Myocyte (in vitro differentiated cells): ENCODE results near the gene ZBTB7C. TPM values are rescaled to one million over a fixed set of nuclear protein-coding genes. Genes with fewer than 3 reads are reported as not detected.

Experiments used
- DNase-seq: peaks from one replicate; pipeline ENCODE4 v3.0.0-alpha.2; 2012; ENCODE audit warnings: low read depth
- total RNA-seq: library from RNA; depleted of rRNA; stranded (reverse); fragments of >200 nt; gene quantifications from 2 replicates; pipeline ENCODE4 v1.2.3, GENCODE V29; 2014

The ZBTB7C gene
- total RNA-seq, 1 donor from 2014 or later: 16.4 TPM

DNA sequence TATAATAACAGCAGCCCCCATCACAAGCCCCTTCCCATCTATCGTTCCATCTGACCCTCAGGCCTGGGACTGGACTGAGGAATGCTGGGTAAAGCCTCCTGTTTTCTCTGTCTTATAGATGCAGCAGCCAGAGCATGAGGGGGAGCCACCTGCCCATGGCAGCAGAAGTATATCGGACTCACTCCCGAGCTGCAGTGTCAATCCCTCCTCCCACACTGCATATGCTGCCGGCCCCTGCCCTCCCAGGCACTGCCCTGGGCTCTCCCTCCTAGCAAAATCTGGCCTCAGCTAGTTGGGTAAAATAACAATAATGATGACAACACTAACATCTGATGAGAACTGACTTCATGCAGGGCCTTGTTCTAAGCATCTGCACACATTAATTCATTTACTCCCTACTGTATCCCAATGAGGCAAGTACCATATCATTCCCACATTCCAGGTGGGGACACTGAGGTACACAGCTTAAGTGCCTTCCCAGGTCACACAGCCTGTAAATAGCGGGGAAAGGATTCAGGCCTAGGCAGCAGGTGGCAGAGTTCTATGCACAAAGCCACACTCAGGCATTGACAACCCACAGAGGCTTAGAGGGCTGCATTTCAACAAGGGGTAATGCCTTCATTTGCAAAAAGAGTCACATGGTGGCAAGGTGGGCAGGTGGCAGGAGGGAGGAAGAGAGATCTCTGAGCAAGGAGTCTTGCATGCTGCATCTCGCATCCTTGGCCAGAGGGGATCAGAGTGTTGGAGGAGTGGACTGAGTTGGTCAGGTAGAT lies 190.0 kb downstream of the ZBTB7C start:
- DNase-seq: peak; percentile 43

DNA sequence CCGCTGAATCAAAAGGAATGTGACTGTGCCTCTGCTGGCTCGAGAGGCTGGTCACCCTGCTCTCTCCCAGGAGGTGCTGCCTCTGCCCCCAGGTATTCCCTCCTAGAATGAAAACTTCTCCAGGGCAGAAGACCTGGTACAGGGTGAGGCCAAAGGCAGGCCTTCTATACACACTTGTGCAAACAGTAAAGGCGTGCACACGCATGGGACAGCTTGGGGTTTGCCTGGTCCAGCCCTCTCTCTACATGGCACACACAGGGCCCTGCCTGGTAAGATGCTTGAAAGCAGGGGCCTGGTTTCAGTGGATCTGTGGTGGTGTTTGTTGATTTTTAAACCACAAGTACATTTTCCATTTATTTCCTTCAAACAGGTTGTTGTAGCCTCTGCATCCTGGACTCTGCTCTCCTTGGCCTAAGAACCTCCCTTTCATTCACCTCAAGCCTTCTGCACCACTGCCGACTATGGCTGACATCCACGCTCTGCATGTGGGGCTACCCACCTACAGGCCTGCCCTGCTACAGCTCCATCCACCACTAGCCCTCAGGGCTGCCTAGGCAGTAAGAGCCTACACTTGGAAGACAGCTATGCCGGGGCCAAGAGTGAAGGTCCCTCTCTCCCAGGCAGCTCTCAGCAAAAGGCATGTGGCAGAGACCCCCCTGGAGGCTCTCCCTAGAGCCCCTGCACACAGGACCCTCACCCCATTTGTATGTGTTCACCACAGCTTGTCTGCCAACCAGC lies 190.7 kb downstream of the ZBTB7C start:
- DNase-seq: no peak

DNA sequence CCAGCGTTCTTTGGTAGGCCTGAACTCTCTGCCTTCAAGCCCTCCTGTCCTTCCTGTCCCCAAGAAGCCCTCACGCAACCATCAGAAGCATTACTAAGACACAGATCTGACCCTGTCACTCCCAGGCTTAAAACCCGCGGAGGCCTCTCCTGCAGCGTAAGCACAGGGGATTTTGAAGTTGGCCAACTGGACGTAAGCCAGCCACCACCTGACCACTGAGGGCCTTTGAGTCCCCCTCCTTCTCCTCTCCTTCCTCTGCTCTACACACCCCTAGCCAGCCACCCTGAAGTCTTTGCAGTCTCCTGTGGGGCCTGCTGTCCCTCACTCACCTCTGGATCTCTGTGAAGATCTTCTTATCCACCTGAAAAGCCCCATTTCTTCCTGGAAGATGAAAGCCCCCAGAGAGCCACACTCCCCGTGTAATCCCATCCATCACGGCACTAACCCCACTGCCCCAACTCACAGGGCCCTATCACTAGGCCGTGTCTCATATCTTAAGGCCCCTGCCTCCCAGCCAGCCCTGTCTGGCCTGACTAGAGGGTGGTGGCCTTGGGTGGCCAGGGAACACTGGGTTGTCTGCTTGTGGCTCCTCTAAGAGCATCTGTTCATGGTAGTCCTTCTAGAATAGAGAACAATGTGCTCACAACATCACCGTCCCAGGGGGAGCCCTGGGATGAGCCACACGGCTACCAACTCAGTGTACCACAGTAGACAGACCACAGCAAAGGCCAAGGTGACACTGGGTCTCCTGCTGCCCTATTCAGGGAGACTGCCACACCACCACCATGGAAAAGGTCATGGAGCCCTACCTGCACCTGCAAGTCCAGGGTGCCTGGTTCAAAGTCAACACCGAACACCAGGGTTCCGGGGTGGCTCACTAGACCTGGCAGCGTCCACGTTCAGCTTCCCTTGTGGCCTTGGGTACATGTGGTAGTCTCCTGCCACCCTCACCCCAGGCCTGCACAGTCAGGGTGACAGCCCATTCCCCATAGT lies 191.6 kb downstream of the ZBTB7C start:
- no peak for DNase-seq

DNA sequence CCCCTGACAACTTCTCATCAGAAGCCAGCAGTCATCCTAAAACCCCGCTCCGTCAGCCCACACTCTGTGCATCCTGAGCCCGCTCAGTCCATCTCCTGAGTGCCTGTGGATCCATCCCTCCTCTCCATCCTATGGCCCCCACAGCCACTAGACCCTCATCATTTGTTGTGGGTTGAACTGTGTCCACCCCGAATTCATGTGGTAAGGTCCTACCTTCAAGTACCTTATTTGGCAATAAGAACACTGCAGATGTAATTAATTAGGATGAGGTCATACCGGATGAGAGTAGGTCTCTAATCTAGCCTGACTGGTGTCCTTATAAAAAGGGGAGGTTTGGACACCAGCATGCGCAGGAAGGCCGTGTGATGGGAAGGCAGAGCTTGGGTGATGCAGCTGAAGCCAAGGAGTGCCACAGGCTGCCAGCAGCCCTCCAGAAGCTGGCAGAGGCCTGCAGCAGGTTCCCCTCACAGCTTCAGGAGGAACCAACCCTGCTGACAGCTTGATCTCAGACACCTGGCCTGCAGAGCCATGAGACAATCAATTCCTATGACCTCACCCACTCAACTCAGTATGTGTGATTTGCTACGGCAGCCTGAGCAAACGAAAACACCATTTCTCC lies 192.4 kb downstream of the ZBTB7C start:
- DNase-seq: no peak

DNA sequence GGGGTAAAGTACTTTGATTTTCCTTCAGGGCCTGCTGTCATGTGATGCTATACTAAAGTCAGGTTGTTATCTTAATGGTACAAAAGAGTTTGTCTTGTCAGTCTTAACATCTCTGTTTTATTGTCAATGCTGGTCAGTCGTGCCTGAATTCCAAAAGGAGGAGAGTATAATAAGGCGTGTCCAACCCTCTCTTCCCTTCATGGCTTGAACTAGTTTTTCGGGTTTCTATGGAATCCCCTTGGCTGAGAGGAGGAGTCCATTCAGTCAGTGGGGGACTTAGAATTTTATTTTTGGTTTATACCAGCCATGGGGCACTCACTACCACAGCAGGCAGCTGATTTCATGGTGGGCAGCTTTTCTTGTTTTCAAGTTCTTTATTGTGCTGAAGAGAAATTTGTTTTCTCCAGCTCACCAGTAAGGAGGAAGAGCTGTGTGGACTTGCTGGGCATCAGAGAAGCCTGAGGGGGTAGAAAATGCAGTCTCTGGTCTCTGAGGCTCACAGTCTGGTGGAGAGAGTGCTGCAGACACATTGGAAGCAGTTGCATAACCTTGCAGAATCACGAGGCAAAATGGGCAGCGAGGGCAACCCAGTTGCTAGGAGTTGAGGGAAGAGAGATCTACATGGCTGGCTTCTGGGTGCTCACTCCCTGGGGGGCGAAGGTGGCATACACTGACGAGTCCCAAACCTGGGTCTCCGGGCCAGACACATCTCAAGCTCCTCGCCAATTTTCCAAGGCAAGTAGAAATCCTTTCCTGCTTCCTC lies 193.1 kb downstream of the ZBTB7C start:
- no peak for DNase-seq

DNA sequence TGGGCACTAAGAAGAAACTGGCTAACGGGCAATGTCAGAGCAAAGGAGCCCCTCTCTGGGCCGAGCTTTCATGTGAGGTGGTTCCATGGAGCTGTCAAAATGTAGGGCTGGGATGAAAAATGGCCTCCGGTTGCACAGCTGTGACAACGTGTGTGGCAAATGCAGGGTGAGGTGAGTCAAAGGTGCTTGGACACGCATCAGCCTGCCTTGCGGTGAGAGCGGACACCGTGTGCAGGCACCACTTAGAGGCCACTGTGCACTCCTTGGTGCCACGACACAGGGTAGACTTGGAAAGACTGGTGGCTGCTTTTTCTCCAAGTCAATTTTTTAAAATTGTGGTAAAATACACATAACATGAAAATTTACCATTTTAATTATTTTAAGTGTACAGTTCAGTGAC lies 195.4 kb downstream of the ZBTB7C start:
- DNase-seq: no peak

DNA sequence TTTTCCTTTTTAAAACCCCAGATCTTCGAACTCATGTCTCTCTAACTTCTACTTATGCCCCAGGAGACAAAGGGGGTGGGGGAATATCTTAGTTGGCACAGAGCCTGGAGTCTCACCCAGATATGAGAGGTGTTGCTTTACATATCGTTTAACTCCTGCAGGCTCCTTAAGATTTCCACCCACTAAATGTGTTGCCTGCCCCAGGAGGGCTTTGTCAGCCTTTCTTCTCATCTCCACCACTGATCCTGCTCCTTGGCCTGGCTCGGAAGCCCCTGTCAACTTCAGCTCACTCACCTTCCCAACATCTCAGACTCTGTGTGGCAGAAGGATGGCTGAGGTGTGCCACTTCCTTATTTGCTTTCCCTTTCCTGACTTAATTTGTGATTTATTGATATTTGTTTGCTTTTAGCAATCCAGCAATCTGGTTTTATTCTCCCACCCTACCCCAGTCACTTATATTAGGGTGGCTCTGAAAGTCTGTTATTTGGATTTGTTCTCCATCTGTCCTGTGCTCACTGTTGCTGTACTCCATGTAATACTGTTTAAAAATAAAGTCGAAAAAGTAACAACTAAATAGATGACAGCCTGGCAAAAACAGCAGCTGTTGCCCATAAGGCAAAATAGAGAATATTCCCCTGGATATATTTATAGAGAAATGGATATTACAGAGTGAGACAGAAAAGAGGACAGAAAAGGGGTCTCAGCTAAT lies 200.6 kb downstream of the ZBTB7C start:
- DNase-seq: no peak

DNA sequence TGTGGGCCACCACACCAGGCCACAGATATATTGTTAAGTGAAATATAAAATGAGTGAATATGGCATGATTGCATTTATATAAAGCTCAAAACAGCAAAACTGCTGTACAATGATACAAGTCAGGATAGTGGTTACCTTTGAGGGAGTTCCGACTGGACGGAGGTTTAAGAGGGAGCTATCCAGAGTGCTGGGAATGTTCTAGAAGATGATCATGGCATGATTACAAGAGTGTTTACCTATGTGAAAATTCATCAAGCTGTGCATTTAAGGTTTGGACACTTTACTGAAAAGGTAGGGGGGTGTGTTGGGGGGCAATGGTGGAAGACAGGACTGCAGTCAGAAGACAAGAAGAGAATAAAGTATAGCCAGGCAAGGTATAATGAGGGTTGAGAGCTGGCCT lies 201.4 kb downstream of the ZBTB7C start:
- no peak for DNase-seq

DNA sequence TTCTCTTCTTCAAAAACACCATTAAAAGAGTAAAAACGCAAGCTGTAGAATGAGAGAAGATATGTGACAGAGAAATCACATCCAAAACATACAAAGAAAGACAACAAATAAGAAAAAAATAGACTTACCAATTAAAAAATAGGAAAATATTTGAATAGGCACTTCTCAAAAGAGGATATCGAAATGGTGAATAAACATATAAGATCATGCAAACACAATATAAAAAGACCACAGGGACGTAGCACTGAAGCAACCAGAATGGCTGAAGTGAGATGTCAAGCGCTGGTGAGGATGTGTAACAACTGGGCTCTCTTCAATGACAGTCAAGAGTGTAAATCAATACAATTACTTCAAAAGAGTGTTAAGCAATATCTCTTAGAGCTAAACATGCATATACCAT lies 202.3 kb downstream of the ZBTB7C start:
- no peak for DNase-seq

DNA sequence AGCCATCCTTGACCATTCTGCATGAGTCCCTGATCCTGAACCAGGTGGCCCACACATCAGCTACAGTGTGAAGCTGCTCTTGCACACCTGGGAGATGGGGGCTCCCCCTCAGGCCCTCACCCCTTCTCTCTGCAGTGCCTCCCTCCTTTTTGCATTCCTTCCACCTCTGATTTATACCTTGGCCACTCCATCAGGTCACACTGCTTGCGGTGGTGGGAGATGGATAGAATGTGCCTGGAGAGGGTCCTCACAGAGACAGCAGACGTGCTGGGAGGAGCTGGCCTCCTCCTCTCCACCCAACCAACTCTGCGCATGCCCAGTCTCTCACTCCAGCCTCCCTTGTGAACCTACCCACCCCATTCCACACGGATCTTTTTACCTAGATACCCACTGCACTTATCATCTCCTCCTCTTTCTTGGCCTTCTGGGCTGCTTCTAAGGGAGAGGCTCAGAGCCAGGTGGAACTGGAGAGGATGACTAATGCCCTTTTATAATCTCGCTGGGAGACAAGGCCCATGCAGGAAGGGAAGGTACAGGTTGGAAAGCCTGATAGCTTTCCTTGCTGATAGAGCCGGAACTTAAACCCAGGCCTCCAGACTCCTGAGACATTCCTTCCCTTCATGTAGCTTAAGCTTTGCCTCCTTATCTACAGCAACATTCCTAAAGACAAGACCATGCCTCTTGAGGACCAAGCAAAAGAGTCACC lies 205.1 kb downstream of the ZBTB7C start:
- DNase-seq: no peak

DNA sequence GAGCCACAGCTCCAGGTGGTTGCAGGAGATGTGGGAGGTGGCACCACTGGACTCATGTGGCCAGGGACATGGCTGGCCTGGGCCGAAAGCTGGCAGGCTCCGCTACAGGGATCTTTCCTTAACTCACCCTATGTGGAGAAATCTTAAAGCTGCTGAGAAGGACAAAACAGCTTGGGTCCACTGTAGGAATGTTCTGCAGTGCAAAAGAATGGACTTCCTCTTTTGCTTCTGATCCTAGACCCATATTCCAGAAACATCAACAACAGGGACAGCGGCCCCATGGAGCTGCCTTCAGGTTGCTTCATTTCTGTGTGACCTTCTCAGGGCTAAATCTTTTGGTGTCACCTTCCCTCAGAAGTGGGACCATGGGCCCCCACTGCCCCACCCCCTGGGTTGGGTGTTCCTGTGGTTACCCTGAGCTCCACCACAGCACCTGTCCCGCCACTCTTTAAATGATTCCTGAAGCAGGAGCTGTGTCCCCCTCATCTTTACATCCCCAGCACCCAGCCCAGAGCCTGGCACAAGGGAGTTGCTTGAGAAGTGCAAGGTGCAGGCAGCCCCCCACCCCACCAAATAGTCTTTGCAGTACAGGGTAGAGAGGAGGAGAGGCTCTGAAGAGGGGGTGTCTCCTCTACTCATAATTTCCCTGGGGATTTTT lies 205.8 kb downstream of the ZBTB7C start:
- DNase-seq: no peak

DNA sequence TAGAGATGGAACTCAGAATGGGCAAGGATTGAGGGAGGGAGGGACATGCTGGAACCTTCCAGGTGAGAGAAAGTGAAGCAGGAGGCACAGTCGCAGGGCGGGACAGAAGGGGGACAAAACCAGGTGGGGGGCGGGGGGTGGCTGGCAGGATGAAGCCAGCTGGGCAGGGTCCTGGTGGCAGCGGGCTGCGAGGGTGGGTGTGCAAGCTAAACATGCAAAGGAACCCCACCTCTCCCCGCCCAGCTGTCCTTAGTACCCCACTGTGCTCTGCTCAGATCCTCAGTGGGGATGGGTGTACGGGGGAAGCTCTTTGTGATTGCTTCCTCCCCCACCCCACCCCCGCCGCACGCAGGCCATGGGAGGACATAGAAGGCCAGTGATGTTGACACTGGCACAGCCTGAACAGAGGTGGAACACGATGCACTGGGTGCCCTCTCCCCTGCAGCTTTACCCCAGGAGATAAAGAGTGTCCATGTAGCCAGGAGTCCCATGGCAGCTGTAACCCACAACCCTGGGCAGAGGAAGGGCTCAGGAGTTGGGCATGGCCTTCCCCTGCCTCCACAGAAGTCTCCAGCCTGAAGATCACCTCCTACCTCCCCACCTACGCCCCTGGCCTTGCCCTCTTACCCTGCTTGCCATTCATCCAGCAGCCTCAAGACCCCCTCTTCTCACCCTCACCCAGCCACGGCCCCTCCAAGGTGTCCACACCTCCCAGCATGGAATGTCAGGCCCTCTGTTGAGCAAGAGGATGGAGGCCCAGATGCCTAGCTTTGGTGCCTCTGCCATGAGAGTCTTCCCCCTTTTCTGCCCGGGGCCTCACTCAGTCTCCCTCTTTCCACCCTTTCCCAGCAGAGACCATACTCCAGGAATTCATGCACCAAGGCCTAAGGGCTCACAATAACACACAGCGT lies 206.6 kb downstream of the ZBTB7C start:
- DNase-seq: no peak

DNA sequence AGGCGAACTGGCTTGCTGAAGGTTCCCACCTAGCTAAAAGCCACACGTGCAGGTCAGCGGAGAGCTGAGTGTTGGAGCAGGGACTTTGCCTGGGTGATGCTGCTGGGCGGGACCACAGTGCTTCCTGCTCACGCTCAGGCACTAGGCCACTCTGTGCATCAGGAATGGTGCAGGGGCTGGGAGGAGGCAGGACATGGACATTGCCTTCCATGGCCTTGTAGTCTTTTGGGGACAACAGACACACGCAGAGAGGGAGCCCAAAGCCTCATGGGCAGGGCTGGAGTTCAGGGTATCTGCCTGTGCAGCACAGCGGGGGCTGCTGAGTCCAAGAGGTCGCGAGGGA lies 207.2 kb downstream of the ZBTB7C start:
- DNase-seq: no peak

DNA sequence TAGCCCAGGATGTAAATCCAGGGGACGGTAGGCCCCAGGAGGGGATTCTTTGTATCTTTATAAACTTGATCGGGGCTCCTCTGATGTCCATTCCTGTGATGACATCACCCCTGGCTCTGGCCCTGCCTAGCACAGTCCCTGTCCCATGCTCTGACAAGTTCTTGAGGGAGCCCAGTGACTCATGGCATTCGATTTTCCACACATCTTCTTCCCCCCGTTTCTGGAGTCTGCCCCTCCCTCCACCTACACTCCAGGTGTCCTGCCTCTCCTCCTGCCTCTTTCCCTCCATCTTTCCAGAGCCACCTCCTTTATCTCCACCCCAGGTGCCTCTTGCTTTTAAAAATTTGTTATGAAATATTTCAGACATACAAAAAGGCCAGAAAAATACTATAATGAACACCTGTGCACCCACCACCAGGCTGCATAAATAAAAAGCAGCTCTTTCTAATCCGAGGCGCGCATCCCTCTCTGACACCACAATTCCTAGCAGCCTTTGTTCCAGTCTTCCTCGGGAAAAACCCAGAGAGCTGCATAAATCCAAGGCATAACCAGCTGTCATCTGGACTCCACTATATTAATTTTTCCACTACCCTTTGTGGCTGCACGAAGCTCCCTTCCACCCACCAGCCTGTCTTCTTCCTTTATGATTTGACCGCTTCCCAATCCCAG lies 207.7 kb downstream of the ZBTB7C start:
- DNase-seq: no peak

DNA sequence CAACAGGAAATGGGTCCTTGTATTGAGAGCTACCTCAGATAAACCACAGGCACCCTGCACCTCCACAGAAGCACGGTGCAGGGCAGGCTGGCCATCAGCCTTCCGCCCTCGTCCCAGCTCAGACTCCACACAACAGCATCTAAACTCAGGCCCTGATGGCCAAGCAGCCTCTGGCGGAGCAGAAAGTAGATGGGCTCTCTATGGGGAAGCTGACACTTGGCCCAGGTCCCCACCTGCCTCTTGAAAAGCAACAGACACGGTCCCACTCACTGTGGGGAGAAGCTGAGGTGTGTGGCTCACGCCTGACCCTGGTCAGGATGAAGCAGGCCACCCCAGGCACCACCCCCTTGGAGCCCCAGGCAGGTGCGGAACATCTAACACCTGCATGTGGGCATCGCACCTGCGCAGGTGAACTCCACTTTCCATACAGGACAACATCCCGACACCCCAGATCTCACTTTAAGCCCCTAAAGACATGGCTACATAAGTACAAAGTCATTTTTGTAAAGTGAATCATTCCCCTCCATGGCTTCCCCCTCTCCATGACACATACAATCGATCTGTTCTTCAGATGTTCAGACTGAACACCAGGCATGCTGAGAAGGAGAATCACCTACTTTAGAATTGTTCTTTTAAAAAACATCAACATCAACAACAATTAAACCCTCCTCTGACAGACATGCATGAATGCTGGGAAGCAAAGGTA lies 208.4 kb downstream of the ZBTB7C start:
- no peak for DNase-seq

DNA sequence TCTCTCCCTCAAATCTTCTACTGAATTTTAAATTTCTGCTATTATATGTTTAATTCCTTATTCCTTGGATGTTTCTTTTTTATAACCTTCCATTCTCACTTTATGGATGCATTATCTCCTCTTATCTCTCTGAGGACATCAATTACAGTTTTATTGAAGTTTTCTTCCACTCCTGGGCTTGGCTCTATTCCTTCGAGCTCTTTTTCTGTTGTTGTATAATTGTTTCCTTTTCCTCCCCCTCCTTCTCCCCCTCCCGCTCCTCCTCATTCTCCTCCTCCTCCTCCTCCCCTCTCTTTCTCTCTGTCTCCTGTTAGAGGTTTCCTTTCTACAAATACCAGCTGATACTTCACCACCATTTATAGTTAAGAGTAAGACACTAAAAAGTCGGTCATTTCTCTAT lies 209.8 kb downstream of the ZBTB7C start:
- no peak for DNase-seq
